KMS-11 (cell line): Measurements from ENCODE around the gene TTLL11.

Experiments used
- H2AFZ ChIP-seq: fragments of 200-600 bp; sonication (generic); 2 replicates; pipeline ENCODE4 v1.6.1; 2016; ENCODE audit warnings: antibody characterized with exemption, mixed run types, low read depth
- H3K27ac ChIP-seq: fragments of 200-600 bp; sonication (generic); 2 replicates; pipeline ENCODE4 v1.6.1; 2016; ENCODE audit warnings: mild to moderate bottlenecking, mixed run types
- H3K27me3 ChIP-seq: fragments of 200-600 bp; sonication (generic); 2 replicates; pipeline ENCODE4 v1.6.1; 2017; ENCODE audit warnings: mild to moderate bottlenecking, low read depth, mixed run types, moderate library complexity; ENCODE audit not compliant: insufficient read depth
- H3K36me3 ChIP-seq: fragments of 200-600 bp; sonication (generic); 2 replicates; pipeline ENCODE4 v1.6.1; 2017; ENCODE audit warnings: mild to moderate bottlenecking, mixed run types; ENCODE audit not compliant: insufficient read depth
- H3K4me1 ChIP-seq: fragments of 200-600 bp; sonication (generic); 2 replicates; pipeline ENCODE4 v1.6.1; 2016; ENCODE audit warnings: mild to moderate bottlenecking, low read depth, mixed run types; ENCODE audit not compliant: poor library complexity, severe bottlenecking
- H3K4me2 ChIP-seq: fragments of 200-600 bp; sonication (generic); 2 replicates; pipeline ENCODE4 v1.7.0; 2016; ENCODE audit warnings: mild to moderate bottlenecking, mixed run types
- H3K4me3 ChIP-seq: fragments of 200-600 bp; sonication (generic); IDR thresholded peaks from 2 replicates; pipeline ENCODE4 v1.6.1; 2017; ENCODE audit warnings: low read depth, low read length, mixed read lengths; ENCODE audit not compliant: insufficient read depth
- H3K79me2 ChIP-seq: fragments of 200-600 bp; sonication (generic); 2 replicates; pipeline ENCODE4 v1.6.1; 2016; ENCODE audit warnings: low read depth, mixed run types; ENCODE audit not compliant: insufficient read depth
- H3K9ac ChIP-seq: fragments of 200-600 bp; sonication (generic); 2 replicates; pipeline ENCODE4 v1.6.1; 2016; ENCODE audit warnings: mild to moderate bottlenecking, mixed run types
- H4K20me1 ChIP-seq: fragments of 200-600 bp; sonication (generic); 2 replicates; pipeline ENCODE4 v1.6.1; 2016; ENCODE audit warnings: mild to moderate bottlenecking, mixed run types; ENCODE audit not compliant: insufficient read depth
- TF ChIP-seq, protein P1 (sequence below): fragments of 200-600 bp; sonication (generic); conservative IDR thresholded peaks from 2 replicates; pipeline ENCODE4 v1.6.1; 2017; ENCODE audit warnings: low read depth, mild to moderate bottlenecking, antibody characterized with exemption, low read length, moderate library complexity, mixed read lengths

Gene TTLL11

DNA sequence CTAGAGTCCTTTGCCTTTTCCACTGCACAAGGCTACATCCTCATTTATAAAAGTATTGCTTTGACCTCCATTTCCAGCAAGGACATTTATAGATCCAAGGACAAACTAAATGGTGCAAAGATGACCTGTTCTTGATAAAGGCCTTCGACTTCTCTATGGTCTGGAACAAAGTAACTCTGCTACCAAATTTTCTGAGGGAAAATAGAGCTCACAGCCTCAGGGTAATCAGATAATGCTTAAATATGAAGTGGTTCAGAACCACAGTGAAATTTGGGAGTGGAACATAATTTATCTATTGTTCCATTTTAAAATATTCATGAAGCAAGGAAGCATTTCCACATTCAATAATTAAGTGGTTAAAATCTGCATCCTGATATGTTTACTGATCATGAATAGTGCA, 137.5 kb downstream of the TTLL11 start:
- Histone ChIP-seq H3K27me3 (no peaks in the 10 kb centered on the region), H2AFZ (no peak overlapping the region), H4K20me1 (no peaks in the 10 kb centered on the region), H3K4me3 (no peak overlapping the region), H3K79me2 (no peaks in the 10 kb centered on the region), H3K27ac (no peak overlapping the region), H3K4me1 (no peaks in the 10 kb centered on the region), H3K9ac (no peak overlapping the region), H3K4me2 (no peak overlapping the region), H3K36me3 (no peaks in the 10 kb centered on the region)
- TF ChIP-seq, protein P1, sequence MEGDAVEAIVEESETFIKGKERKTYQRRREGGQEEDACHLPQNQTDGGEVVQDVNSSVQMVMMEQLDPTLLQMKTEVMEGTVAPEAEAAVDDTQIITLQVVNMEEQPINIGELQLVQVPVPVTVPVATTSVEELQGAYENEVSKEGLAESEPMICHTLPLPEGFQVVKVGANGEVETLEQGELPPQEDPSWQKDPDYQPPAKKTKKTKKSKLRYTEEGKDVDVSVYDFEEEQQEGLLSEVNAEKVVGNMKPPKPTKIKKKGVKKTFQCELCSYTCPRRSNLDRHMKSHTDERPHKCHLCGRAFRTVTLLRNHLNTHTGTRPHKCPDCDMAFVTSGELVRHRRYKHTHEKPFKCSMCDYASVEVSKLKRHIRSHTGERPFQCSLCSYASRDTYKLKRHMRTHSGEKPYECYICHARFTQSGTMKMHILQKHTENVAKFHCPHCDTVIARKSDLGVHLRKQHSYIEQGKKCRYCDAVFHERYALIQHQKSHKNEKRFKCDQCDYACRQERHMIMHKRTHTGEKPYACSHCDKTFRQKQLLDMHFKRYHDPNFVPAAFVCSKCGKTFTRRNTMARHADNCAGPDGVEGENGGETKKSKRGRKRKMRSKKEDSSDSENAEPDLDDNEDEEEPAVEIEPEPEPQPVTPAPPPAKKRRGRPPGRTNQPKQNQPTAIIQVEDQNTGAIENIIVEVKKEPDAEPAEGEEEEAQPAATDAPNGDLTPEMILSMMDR = no peak

DNA sequence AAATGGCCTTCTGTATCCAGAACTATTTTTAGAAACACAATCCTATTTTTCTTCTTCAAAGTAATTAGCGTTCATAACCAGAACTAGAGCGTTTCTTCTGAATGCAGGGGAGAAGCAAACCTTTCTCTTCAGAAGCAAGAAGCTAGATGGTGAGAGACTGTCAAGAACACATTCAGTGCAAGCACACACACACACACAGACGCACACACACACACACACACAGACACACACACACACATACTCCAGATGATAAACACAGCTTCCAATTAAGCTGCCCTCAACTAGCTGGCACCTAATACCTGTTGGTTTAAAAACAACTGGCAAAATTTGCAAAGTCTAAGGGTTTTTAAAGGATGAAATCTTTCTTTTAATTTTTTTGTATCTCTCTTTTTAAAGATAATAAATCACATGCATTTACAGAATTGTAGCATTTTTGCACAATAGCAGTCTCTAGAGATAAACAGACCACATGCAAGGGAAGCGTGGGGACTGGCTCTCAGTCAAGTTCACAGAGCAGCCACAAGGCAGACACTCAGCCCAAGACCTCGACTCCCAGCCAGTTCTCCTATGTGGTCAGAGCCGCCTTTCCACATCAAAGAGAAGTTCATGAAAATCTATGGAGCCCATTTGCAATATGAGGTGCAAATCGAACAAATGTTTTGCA, 138.5 kb downstream of the TTLL11 start:
- H3K4me3 ChIP-seq = no peak overlapping the region
- TF ChIP-seq, protein P1 = no peak
- H4K20me1 ChIP-seq = no peaks in the 10 kb centered on the region
- H3K4me2 ChIP-seq = no peak overlapping the region
- no peaks in the 10 kb centered on the region for H3K79me2 ChIP-seq
- no peak overlapping the region for H3K27ac ChIP-seq
- no peaks in the 10 kb centered on the region for H3K4me1 ChIP-seq
- H3K36me3 ChIP-seq = no peaks in the 10 kb centered on the region
- H3K27me3 ChIP-seq = no peaks in the 10 kb centered on the region
- H3K9ac ChIP-seq = no peak overlapping the region
- no peak overlapping the region for H2AFZ ChIP-seq

DNA sequence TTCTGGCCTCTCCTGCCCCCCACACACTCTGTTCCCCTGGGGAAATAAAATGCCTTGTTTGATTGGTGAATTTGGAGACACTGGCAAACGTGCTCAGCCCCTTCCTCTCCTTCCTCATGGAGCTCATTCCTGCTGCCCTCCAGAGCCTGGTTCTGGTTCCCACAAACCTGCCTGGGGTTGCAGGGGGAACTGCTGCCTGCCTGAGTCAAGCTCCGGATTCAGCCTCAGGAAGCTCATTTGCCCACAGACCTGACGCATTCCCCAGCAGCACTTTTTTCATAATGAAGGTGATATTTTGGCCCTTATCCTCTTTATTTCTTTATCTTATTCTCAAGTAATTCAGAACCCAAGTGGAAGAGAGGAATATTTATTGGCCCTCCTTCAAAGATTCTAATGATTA, 140.5 kb downstream of the TTLL11 start:
- H3K4me1 ChIP-seq = no peaks in the 10 kb centered on the region
- H3K27ac ChIP-seq = no peak overlapping the region

DNA sequence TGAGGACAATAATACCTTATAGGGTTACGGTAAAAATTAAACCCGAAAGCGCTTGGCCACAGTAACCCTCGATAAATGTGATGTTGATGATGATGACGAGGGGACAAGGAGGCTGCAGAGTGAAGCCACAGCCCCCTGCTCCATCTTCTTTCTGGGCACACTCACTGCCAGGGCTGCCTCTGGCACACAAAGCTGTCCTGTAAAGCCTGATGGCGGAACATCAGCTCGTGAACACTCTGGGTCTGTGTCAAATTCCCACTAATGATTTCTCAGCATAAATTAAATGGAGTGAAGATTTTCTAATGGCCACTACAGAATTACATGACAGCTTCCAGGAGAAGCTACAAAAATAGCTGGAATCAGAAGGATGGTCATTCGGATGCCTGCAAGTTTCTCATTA, 142.2 kb downstream of the TTLL11 start:
- Histone ChIP-seq H3K36me3 (no peaks in the 10 kb centered on the region), H3K79me2 (no peaks in the 10 kb centered on the region), H3K4me2 (no peak overlapping the region), H3K4me1 (no peaks in the 10 kb centered on the region), H3K4me3 (no peak overlapping the region), H2AFZ (no peak overlapping the region), H3K27me3 (no peaks in the 10 kb centered on the region), H4K20me1 (no peaks in the 10 kb centered on the region), H3K27ac (no peak overlapping the region), H3K9ac (no peak overlapping the region)
- TF ChIP-seq, protein P1 = no peak

More for the DNA sequence above, 140.5 kb downstream of the TTLL11 start:
- no peaks in the 10 kb centered on the region for H3K27me3 ChIP-seq
- H3K36me3 ChIP-seq = no peaks in the 10 kb centered on the region
- H4K20me1 ChIP-seq = no peaks in the 10 kb centered on the region
- H3K9ac ChIP-seq = no peak overlapping the region
- TF ChIP-seq, protein P1 = no peak
- H2AFZ ChIP-seq = no peak overlapping the region
- no peak overlapping the region for H3K4me2 ChIP-seq
- H3K79me2 ChIP-seq = no peaks in the 10 kb centered on the region
- H3K4me3 ChIP-seq = no peak overlapping the region
